HUES48 (cell line): ENCODE measurements around the gene TRMT44.

Experiments used
- H3K27ac ChIP-seq: one replicate; pipeline ENCODE4 v1.7.0; 2013; ENCODE audit warnings: low read depth, low read length, inconsistent platforms
- H3K27me3 ChIP-seq: 2 replicates; pipeline ENCODE4 v1.6.1; 2013; ENCODE audit warnings: mild to moderate bottlenecking, low read length; ENCODE audit not compliant: control insufficient read depth, insufficient read depth
- H3K36me3 ChIP-seq: 2 replicates; pipeline ENCODE4 v1.6.1; 2013; ENCODE audit warnings: low read length; ENCODE audit not compliant: control insufficient read depth, insufficient read depth
- H3K4me1 ChIP-seq: 2 replicates; pipeline ENCODE4 v1.6.1; 2013; ENCODE audit warnings: mild to moderate bottlenecking, low read length; ENCODE audit not compliant: control insufficient read depth, insufficient read depth
- H3K4me3 ChIP-seq: 2 replicates; pipeline ENCODE4 v1.5.1; 2013; ENCODE audit warnings: mild to moderate bottlenecking, low read depth, low read length
- H3K9ac ChIP-seq: 2 replicates; pipeline ENCODE4 v1.6.1; 2013; ENCODE audit warnings: mild to moderate bottlenecking, low read depth, low read length, moderate library complexity
- H3K9me3 ChIP-seq: 2 replicates; pipeline ENCODE4 v1.6.1; 2013; ENCODE audit warnings: low read length; ENCODE audit not compliant: control insufficient read depth, insufficient read depth

Gene TRMT44

DNA sequence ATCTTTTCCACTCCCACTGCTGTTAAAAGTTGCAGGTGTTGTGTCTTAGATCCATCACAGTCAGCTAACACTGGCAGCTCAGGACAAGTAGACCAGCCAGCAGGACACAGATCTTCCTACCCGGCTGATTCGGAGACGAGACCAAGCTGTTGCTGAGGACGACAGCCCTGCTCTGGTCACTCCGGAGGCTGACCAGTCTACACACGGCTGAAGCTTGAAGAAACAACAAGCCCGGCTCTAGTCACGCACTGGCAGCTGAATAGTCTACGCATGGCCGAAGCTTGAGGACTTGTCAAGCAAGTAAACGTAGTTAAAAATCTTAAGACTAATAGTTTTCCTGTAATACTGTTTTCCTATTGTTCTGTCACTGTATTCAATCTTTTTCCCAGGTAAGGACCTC is 1.8 kb upstream of the TRMT44 start:
- Histone ChIP-seq H3K4me1 (peaks cover 17% of the 10 kb centered on the region), H3K36me3 (no peaks in the 10 kb centered on the region), H3K9me3 (no peaks in the 10 kb centered on the region), H3K27ac (no peak overlapping the region), H3K9ac (no peak overlapping the region), H3K4me3 (no peak overlapping the region), H3K27me3 (no peaks in the 10 kb centered on the region)

DNA sequence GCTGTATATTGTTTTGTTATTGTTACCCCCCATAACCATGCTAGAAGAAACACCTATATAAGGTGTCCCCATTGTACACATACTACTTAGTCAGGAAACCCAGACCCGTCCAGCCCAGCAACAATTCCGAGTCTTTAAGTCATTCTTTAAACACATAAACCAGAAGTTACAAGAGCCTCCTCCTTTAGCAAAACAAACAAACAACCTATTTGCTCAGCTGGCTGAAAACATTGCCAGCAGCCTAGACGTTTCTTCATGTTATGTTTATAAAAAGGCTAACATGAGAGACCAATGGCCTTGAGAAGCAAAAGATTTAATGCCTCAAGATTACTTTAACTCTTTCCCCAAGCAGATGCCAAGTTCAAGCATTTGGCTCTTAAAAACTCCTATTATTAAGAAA is 1.4 kb upstream of the TRMT44 start:
- Histone ChIP-seq H3K27me3 (no peaks in the 10 kb centered on the region), H3K4me3 (no peak overlapping the region), H3K9ac (no peak overlapping the region), H3K27ac (no peak overlapping the region), H3K36me3 (no peaks in the 10 kb centered on the region), H3K9me3 (no peaks in the 10 kb centered on the region), H3K4me1 (peaks cover 17% of the 10 kb centered on the region)

DNA sequence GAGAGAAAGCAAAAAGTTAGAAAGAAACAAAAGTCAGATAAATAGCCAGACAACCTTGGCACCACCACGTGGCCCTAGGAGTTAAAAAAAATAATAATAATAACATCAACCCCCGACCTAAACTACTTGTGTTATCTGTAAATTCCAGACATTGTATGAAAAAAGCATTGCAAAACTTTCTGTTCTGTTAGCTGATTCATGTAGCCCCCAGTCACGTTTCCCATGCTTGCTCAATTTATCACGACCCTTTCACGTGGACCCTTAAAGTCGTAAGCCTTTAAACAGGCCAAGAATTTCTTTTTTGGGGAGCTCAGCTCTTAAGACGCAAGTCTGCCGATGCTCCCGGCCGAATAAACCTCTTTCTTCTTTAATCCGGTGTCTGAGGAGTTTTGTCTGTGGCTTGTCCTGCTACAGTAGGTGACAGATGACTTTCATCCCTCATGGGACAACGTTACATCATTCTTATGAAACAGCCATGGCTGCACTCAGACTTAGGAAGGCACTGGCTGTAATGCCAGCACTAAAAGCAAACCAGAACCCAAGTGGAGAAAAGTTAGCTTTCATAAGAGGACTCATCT is 574 bp upstream of the TRMT44 start:
- Histone ChIP-seq H3K9me3 (no peaks in the 10 kb centered on the region), H3K36me3 (no peaks in the 10 kb centered on the region), H3K9ac (peak overlapping the region; percentile 54), H3K27me3 (no peaks in the 10 kb centered on the region), H3K4me1 (peaks cover 17% of the 10 kb centered on the region), H3K4me3 (peak overlapping the region; percentile 72), H3K27ac (peak overlapping the region; percentile 89)

DNA sequence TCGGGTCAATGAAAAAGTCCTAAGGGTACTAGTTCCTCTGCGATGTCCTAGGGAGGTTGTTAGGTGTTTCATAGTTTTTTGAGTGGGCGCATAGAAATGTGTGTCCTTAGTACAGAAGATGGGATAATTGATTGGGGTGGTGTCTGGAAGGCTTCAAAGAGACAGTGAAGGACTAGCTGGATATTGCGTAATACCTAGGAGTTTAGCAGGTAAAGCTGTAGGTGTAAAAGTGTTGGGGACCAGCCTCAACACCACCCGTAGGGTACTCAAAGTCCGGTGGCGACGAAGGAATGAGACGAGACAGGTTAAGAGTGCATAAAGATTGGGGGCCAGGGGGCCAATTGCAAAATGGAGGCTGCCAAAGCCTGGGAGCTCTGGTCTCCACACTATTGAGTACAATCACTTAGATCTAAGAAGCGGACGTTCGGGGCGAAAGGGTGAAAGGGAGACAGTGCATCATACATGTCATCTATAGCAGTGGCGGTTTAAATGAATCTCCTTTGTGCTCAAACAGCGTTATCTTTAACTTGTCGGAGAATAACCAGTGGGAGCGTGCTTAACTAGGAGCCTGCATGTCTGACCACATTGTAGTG is 1.0 kb downstream of the TRMT44 start:
- Histone ChIP-seq H3K27ac (no peak overlapping the region), H3K36me3 (no peaks in the 10 kb centered on the region), H3K9me3 (no peaks in the 10 kb centered on the region), H3K4me3 (peak overlapping the region; percentile 72), H3K4me1 (peaks cover 17% of the 10 kb centered on the region), H3K27me3 (no peaks in the 10 kb centered on the region), H3K9ac (0 out of 2 replicates have a peak overlapping the region, but pooled peaks have one; percentile 69)

DNA sequence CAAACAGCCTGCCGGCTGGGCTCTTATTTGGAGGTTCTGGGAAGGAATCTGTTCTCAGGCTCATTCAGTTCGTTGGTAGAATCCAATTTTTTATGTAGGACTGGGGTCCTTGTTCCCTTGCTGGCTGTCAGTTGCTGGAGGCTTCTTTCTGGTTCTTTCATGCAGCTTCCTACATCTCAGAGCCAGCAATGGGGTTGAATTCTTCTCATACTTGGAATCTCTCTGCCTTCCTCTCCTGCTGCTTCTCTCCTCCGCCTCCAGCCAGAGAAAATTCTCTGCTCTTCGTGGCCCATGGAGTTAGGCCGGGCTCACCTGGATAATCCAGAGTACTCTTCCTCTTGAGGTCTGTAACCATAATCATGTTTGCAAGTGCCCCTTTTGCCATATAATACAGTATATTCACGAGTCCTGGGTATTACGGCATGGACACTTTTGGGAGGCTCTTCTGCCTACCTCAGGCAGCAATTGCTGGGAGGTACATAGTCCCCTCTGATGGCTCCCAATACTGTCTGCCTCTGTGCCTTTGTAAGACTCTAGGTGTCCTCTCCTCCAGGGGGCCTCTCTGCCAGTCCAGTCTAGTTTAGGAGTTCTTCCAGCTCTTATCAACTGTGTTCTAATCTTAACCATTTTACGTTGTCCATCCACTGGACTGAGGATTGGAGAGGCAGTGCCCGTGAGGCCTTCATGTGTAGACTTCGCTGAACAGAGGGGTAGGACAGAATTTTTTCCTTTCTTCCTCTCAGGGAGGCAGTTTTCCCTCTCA is 2.2 kb downstream of the TRMT44 start:
- Histone ChIP-seq H3K27ac (no peak overlapping the region), H3K4me1 (peaks cover 10% of the 10 kb centered on the region), H3K9me3 (no peaks in the 10 kb centered on the region), H3K4me3 (peak overlapping the region; percentile 72), H3K36me3 (peaks cover 5% of the 10 kb centered on the region; the same call in 1 of the 2 replicates), H3K9ac (no peak overlapping the region), H3K27me3 (no peaks in the 10 kb centered on the region)

DNA sequence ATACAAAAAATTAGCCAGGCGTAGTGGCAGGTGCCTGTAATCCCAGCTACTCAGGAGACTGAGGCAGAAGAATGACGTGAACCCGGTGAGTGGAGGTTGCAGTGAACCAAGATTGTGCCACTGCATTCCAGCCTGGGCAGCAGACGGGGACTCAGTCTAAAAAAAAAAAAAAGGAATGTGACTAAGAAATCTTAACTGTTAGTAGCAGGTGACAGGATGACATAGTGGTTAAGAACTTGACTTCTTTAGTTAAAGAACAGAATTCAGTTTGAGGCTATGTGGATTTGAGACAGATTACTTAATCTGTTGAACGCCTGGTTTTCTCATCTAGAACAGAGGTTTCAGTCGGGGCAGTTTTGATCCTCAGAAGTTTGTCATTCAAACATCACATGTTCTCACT is 3.2 kb downstream of the TRMT44 start:
- Histone ChIP-seq H3K4me3 (no peak overlapping the region), H3K9ac (no peak overlapping the region), H3K36me3 (peaks cover 15% of the 10 kb centered on the region; the same call in 1 of the 2 replicates), H3K9me3 (no peaks in the 10 kb centered on the region), H3K27me3 (no peaks in the 10 kb centered on the region), H3K27ac (no peak overlapping the region), H3K4me1 (peaks cover 8% of the 10 kb centered on the region; the same call in 1 of the 2 replicates)

DNA sequence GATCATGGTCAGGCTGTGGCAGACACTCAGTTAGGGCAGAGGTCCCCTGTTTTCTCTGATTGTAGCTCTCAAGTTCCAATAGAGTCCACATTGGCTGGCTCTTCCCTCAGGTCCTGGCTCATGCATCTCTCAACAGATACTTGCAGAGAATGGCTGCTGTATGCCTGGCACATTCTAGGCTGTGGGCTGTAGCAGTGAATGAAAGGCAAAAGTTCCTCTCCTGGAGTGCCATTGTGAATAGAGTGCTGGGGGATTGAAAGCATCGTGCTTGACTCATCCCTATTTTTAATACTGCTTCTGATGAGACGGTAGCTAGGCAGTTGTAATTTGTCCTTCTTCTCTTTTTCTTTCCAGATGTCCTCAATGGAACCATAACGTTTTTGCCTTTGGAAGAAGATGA is 5.5 kb downstream of the TRMT44 start:
- Histone ChIP-seq H3K27ac (no peak overlapping the region), H3K27me3 (no peaks in the 10 kb centered on the region), H3K36me3 (peaks cover 35% of the 10 kb centered on the region)

DNA sequence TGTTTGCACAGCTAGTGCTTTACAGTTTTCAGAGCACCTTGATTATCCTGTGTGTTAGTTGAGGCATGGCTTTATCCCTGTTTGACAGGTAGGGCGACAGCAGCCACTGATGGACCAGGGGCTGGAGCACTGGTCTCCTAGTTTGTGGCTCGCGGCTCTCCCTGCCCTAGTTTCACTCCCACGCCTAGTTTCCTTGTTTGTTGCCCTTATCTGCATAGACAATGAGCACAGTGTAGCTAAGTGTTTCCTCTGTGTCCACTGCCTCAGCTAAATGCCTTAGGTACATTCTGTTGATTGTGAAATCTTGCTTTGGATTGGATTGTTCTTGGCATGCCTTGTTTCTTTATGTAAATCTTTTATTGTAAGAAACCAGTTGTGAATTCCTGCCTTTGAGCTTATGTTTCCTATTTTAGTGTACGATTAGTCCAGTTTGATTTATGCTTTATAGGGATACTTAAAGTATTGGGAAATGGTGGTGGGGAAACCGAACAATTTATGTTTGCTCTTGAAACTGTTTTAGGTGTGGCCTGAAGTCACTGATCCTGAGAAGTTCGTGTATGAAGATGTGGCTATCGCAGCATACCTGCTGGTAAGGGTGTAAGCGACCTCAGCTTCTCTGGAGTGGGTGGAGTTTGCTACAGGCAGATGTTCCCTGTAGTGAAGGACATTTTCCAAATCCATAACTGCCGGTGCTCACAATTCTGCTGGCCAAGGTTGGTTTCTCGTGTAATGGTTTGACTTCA is 11.0 kb downstream of the TRMT44 start:
- H3K9ac ChIP-seq = no peak overlapping the region
- no peaks in the 10 kb centered on the region for H3K27me3 ChIP-seq
- H3K27ac ChIP-seq = no peak overlapping the region
- H3K9me3 ChIP-seq = no peaks in the 10 kb centered on the region
- no peaks in the 10 kb centered on the region for H3K4me1 ChIP-seq
- peaks cover 89% of the 10 kb centered on the region for H3K36me3 ChIP-seq
- no peak overlapping the region for H3K4me3 ChIP-seq

More for the DNA sequence above, 5.5 kb downstream of the TRMT44 start:
- Histone ChIP-seq H3K9ac (no peak overlapping the region), H3K9me3 (no peaks in the 10 kb centered on the region), H3K4me1 (peaks cover 8% of the 10 kb centered on the region; the same call in 1 of the 2 replicates), H3K4me3 (no peak overlapping the region)

DNA sequence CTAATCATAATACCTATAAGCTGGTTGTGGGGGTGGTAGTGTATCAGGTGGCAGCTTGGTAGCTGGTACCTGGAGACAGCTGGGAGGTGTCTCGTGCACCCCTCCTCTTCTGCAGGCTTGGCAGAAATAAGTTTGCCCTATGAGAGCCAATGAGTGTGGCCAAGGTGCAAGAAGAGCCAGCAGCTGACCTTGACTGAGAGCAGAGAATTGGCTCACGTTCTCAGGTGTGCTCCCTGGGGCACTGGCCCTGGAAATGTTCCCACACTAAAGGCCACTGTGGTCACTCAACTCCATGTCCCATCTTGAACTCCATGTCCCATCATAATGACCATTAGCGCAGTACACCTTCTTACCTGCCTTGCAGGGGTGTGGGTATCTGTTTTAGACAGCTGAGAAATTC is 13.4 kb downstream of the TRMT44 start:
- Histone ChIP-seq H3K36me3 (peaks cover 88% of the 10 kb centered on the region), H3K4me3 (no peak overlapping the region)

DNA sequence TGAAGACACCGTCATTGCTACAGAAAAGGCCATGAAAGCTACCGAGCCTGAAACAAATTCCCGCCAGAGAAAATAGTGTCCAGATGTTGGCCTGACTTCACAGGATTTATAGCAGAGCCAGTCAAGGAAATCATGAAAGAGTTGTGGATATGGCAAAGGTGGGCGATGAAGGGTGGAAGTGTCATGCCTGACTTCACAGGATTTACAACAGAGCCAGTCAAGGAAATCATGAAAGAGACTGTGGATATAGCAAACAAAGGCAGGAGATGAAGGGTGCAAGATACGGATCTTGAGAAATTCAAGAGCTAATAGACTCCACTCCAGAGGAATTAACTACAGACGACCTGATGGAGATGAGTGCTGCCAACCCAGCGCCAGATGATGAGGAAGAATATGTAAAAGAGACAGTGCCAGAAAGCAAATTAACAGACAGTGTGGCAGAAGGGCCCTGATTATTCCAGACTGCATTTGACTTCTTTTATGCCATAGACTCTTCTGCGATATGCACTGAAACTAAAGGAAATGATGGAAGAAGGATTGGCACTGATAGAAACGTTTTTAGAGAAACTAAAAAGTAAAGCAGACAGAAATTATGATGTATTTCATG is 17.2 kb downstream of the TRMT44 start:
- no peaks in the 10 kb centered on the region for H3K4me1 ChIP-seq
- H3K27ac ChIP-seq = no peak overlapping the region
- no peak overlapping the region for H3K4me3 ChIP-seq
- H3K36me3 ChIP-seq = peaks cover 70% of the 10 kb centered on the region
- no peak overlapping the region for H3K9ac ChIP-seq
- H3K27me3 ChIP-seq = no peaks in the 10 kb centered on the region
- no peaks in the 10 kb centered on the region for H3K9me3 ChIP-seq

More for the DNA sequence above, 13.4 kb downstream of the TRMT44 start:
- H3K9me3 ChIP-seq = no peaks in the 10 kb centered on the region
- H3K27ac ChIP-seq = no peak overlapping the region
- no peak overlapping the region for H3K9ac ChIP-seq
- H3K27me3 ChIP-seq = no peaks in the 10 kb centered on the region
- H3K4me1 ChIP-seq = no peaks in the 10 kb centered on the region
